Prostate gland (tissue), 2 donors: ENCODE results near the gene TNFRSF6B.

ENCODE experiments used
- CTCF ChIP-seq, 4 experiments: fragments of 200-600 bp in 2 of 4; fragments of 450-650 bp in 2 of 4; sonication (generic) in 2 of 4; IDR thresholded peaks; 1 replicate in 3 of 4; 2 replicates in 1 of 4; pipeline ENCODE4 v1.5.1; 2016 to 2019; ENCODE audit warnings: antibody characterized with exemption in 4 of 4, mild to moderate bottlenecking in 2 of 4, moderate library complexity in 2 of 4
- POLR2A ChIP-seq: fragments of 450-650 bp; IDR thresholded peaks from one replicate; pipeline ENCODE4 v1.6.1; 2016; ENCODE audit warnings: antibody characterized with exemption, mild to moderate bottlenecking
- POLR2AphosphoS5 ChIP-seq: sonication (generic); formaldehyde crosslinking; IDR thresholded peaks from one replicate; pipeline ENCODE4 v1.6.1; 2017; ENCODE audit warnings: antibody characterized with exemption

GRCh38 chr20:63707558-63708300 is 11.3 kb downstream of the TNFRSF6B start, which contains the start of the genes ARFRP1 and ZGPAT:
- TF ChIP-seq CTCF (IDR thresholded peaks at IDR 0.05): peak in 1 of 4 experiments; percentile 24
- peak; percentile 56 for TF ChIP-seq POLR2A
- peak; percentile 79 for TF ChIP-seq POLR2AphosphoS5
